Heart right ventricle (tissue), 16 donors: ENCODE data around the gene KPNA6. TPM values are rescaled to one million over a fixed set of nuclear protein-coding genes. Genes with fewer than 3 reads are reported as not detected.
A peak's percentile ranks its signal among the peaks of the same experiment; 100 is the strongest.

ENCODE experiments used
- ATAC-seq, 8 donors: fragments of 200-7000 bp; cut with Tn5 transposase; one replicate each; pipeline ENCODE4 v1.9.1; 2020; ENCODE audit warnings: mild to moderate bottlenecking in 8 of 8, moderate library complexity in 8 of 8, moderate number of reproducible peaks in 1 of 8
- DNase-seq, 2 donors: peaks; one replicate each; pipeline ENCODE4 v3.0.0-alpha.2; 2020
- H3K27ac ChIP-seq, 10 donors: fragments of 200-600 bp; sonication (generic) in 2 of 10; one replicate each; pipeline versions ENCODE4 v1.5.0 to v1.8.0; 2020 to 2022; ENCODE audit warnings: mild to moderate bottlenecking in 3 of 10
- H3K27me3 ChIP-seq, 7 donors: fragments of 200-600 bp; one replicate each; pipeline ENCODE4 v1.8.0; 2021 to 2022; ENCODE audit warnings: mild to moderate bottlenecking in 2 of 7
- H3K36me3 ChIP-seq, 9 donors: fragments of 200-600 bp; sonication (generic) in 1 of 9; one replicate each; pipeline versions ENCODE4 v1.5.0 to v1.8.0; 2020 to 2022; ENCODE audit warnings: mild to moderate bottlenecking in 2 of 9
- H3K4me1 ChIP-seq, 9 donors: fragments of 200-600 bp; sonication (generic) in 1 of 9; one replicate each; pipeline versions ENCODE4 v1.5.0 to v1.8.0; 2020 to 2022; ENCODE audit warnings: mild to moderate bottlenecking in 4 of 9
- H3K4me3 ChIP-seq, 10 donors: fragments of 200-600 bp; sonication (generic) in 2 of 10; one replicate each; pipeline versions ENCODE4 v1.5.0 to v1.8.0; 2020 to 2022; ENCODE audit warnings: mild to moderate bottlenecking in 7 of 10, moderate library complexity in 2 of 10
- H3K9me3 ChIP-seq, 11 donors: fragments of 200-600 bp in 10 of 11; sonication (generic) in 2 of 11; one replicate each; pipeline versions ENCODE4 v1.5.0 to v1.8.0; 2013 to 2022; ENCODE audit warnings: mild to moderate bottlenecking in 2 of 11, control low read depth in 1 of 11, moderate library complexity in 1 of 11
- WGBS, 2 donors: extraction: QIAGEN DNeasy Blood & Tissue Kit; methylation state at CpG; one replicate each; pipeline ENCODE4 v1.1.7; 2013; ENCODE audit warnings: inconsistent platforms in 1 of 2; 5-methylcytosine and 5-hydroxymethylcytosine counted together
- intact Hi-C, 10 donors: fragments of 100-400 bp; cut with DNase I; formaldehyde crosslinking; loops; one replicate each; pipeline versions ENCODE4 v1.11.1 to v1.14.2; 2022
- polyA plus RNA-seq, 2 donors: library from polyadenylated mRNA; stranded (reverse); fragments of 200-250 nt; gene quantifications; one replicate each; pipeline ENCODE4 v1.2.3, GENCODE V29; 2013
- total RNA-seq, 10 donors: library from RNA; stranded (reverse); fragmentation: NEBNext Ultra II Directional in 3 of 10; extraction: Animal tissue kit (Norgen Biotek cat#: 25700) in 3 of 10; gene quantifications; one replicate each; pipeline versions ENCODE4 v1.2.1 to v1.2.4, GENCODE V29; 2021 to 2023
- TF ChIP-seq, protein P1 (sequence below), 9 donors: fragments of 200-600 bp; sonication (generic) in 2 of 9; IDR thresholded peaks; one replicate each; pipeline versions ENCODE4 v1.5.0 to v1.8.0; 2021 to 2022; ENCODE audit warnings: antibody characterized with exemption in 9 of 9, mild to moderate bottlenecking in 5 of 9, moderate library complexity in 1 of 9
- donor health status: Arrhythmogenic right ventricular cardiomyopathy.
- donor health status: ischemic (EF 13 %, LVEDD 7.1; RV severe dilation, severe dysfunction).
- donor health status: healthy with polysubstance abuse.
- donor health status: DM: no; HTN: yes; CAD: no.
- donor health status: DM: no; HTN: no; CAD: no.
- donor health status: ischemic (EF 25% LVEDD 6.9; RV normal size, moderate dysfunction).
- donor health status: ischemic (EF 25% LVEDD 5.7; RV mildly dilated, moderate dysfunction).
- donor health status: healthy.
- donor health status: DM: yes; HTN: yes; CAD: no.
- donor health status: Ischemic cardiomyopathy.
- donor health status: ischemic (EF 35%, LVEDD 5.7; RV mildly dilated, moderate dysfunction).
- donor health status: nonischemic (EF 11% LVEDD 7.7; RV severe dilation, severe dysfunction).
- donor health status: DM: yes; HTN: yes; CAD: no.
- donor health status: PGD.
- donor health status: ischemic (EF 29% LVEDD 5.4; RV normal size, mild dysfunction).
- donor health status: nonischemic (EF 23%, LVEDD 6.1; RV moderate dilation, normal function).

Gene KPNA6
- total and polyA plus RNA-seq, 12 donors = 10.2 to 92.5 (median 81.7) TPM

DNA sequence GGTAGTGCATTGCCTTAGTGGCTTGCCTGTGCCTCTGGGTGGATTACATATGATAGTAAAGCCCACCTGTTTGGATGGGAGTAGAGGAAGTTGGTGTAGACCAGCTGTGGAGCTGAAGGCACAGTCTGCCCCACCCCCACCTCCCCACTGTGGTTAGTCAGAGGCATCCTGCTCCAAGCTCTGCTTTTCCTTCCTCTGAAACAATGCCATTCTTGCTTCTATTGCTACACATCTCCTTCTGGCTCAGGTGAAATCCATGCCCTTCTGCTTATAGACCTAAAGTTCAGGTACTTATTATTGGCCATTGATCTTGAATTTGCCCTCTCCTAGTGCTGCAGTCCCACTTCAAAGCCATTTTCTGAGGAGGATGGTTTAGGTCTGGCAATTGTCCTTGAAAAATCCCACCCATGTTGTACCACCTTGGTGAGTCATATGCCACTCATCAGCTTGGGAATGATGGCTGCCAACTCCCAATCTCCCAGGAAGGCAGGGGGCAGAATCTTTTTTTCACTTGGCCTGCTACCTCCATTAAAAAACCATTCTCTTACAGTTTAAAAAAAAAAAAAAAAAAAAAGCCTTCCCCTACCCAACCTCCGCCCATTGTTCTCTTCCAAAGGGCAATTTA is 64.9 kb downstream of the KPNA6 start:
- intact Hi-C loops = loop anchor here in 1 of 10 donors (10.0 kb wide), 1 partner anchor 58 kb away; no protein-coding TSS in a partner anchor
- H3K36me3 ChIP-seq = peaks cover 0 to 80% (median 41%) of the 10 kb centered on the region in 9 donors
- TF ChIP-seq, protein P1, sequence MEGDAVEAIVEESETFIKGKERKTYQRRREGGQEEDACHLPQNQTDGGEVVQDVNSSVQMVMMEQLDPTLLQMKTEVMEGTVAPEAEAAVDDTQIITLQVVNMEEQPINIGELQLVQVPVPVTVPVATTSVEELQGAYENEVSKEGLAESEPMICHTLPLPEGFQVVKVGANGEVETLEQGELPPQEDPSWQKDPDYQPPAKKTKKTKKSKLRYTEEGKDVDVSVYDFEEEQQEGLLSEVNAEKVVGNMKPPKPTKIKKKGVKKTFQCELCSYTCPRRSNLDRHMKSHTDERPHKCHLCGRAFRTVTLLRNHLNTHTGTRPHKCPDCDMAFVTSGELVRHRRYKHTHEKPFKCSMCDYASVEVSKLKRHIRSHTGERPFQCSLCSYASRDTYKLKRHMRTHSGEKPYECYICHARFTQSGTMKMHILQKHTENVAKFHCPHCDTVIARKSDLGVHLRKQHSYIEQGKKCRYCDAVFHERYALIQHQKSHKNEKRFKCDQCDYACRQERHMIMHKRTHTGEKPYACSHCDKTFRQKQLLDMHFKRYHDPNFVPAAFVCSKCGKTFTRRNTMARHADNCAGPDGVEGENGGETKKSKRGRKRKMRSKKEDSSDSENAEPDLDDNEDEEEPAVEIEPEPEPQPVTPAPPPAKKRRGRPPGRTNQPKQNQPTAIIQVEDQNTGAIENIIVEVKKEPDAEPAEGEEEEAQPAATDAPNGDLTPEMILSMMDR (IDR thresholded peaks at IDR 0.05) = no peak

DNA sequence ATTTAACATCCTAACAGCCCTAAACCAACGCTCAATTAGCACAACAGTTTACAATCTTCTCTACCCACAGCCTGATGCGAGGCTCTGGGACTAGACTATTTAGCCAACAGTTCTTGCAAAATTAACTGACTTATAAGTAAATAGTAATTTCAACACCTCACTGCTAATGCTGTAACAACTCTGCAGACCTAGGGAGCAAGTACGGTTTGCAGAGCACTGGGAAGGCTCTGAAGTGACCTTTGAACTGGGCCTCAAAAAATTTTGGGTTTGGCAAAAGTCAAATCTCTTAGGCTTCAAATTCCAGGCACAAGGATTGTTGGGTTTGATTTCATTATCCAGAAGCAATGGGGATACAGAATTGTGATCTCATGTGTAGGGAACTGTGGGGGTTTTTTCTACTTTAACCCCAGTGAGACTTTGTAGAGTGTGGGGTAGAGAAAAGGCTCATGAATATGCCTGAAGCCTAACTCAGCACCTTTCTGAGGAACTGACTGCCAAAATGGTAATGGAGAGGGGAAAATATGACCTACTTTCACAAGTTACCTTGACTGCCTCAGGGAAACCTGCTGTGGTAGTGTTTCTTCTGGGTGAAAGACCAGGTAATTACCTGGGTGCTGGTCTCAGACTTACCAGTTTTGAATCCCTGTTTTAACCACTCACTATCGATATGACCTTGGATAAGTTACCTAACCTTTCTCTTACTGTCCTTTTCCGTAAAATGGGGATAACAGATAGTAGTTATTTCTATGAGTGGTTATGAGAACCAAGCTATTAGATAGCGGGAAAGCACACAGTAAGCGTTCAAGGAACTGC is 70.7 kb downstream of the KPNA6 start:
- peak overlapping the region in 9 of 10 donors; percentile 42 to 80 (median 73) for H3K4me3 ChIP-seq
- peak overlapping the region in 9 of 10 donors; percentile 73 to 98 (median 96) for H3K27ac ChIP-seq
- peaks cover 0 to 51% (median 3%) of the 10 kb centered on the region in 9 donors for H3K36me3 ChIP-seq
- ATAC-seq = no peak
- 87 to 91% methylated on average over 7 of the region's 7 CpGs for whole genome bisulfite sequencing, 2 donors
- intact Hi-C loops = loop anchor here in 2 of 10 donors (5.0 to 10.0 kb wide), 2 partner anchors 64 to 71 kb away; partner anchors contain the start of gene KPNA6 (in 1 of the 2)
- TF ChIP-seq, protein P1 (IDR thresholded peaks at IDR 0.05) = no peak
- H3K27me3 ChIP-seq = no peaks in the 10 kb centered on the region
- DNase-seq = no peak
- peaks cover 3 to 44% (median 32%) of the 10 kb centered on the region in 9 donors for H3K4me1 ChIP-seq
- H3K9me3 ChIP-seq = no peaks in the 10 kb centered on the region

More for the DNA sequence above, 64.9 kb downstream of the KPNA6 start:
- ATAC-seq (no peak), DNase-seq (no peak)
- H3K4me1 ChIP-seq = peaks cover 0 to 8% (median 0%) of the 10 kb centered on the region in 9 donors
- no peaks in the 10 kb centered on the region for H3K27me3 ChIP-seq
- H3K4me3 ChIP-seq = no peak overlapping the region
- WGBS, 2 donors = 92 to 97% methylated on average over 1 of the region's 1 CpG
- no peaks in the 10 kb centered on the region for H3K9me3 ChIP-seq
- peak overlapping the region in 3 of 10 donors; percentile 29 to 52 (median 39) for H3K27ac ChIP-seq

DNA sequence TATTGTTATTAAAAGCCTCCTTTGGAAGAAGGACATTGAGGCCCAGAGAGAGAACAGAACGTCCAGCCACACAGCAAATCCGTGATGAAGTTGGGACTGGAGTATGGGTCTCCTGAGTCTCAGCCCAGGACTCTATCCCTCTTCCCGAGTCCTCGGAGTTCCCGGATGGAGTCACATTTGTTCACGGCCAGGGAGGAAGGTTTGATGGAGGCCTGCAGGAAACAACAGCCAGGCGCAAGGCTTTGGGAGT is 71.3 kb downstream of the KPNA6 start:
- intact Hi-C loops = loop anchor here in 2 of 10 donors (5.0 to 10.0 kb wide), 2 partner anchors 64 to 72 kb away; partner anchors contain the start of gene KPNA6 (in 1 of the 2)
- Histone ChIP-seq H3K4me3 (peak overlapping the region; percentile 4 to 80 (median 72)), H3K27ac (peak overlapping the region; percentile 59 to 98 (median 96)), H3K27me3 (no peaks in the 10 kb centered on the region), H3K4me1 (peaks cover 3 to 50% (median 32%) of the 10 kb centered on the region in 9 donors), H3K36me3 (peaks cover 0 to 51% (median 4%) of the 10 kb centered on the region in 9 donors), H3K9me3 (no peaks in the 10 kb centered on the region)
- DNase-seq (no peak), ATAC-seq (peak in 7 of 8 donors; percentile 0 to 40 (median 34))
- WGBS, 2 donors = 6 to 12% methylated on average over 7 of the region's 7 CpGs
- TF ChIP-seq, protein P1 (IDR thresholded peaks at IDR 0.05) = no peak

DNA sequence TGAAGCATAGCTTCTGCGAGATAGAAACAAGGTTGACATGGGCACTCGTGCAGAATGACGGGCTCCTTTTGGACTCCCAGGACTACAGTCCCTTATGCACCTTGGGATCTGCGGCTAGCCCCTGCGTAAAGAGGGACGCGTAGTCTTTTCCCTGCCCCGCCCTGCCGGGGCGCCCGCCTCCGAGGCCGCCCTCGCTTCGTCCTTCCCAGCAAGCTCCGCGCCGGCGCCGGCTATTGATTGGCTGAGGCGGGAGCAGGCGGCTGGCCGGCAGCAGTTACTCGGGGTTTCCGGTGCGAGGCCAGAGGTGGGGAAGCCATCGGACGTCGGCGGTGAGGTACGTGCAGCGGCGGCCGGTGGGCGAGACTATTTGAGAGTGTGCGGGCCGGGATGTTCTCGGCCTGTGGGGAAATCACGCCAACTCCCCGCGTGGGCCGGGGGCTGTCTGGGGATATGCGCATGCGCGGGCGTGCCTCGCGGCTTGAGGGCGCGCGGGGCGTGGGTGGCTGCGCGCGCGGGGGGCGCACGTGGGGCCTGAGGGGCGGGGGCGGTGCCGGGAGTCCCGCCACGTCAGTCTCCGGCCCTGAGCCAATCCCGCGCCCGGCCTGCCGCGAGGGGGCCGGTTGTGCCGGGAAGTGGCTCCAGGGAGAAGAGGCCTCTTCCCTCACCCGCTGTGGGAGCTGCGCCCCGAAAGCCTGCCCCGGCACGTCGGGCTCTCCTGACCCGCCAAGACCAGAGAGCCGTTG is 71.8 kb downstream of the KPNA6 start, which contains the start of gene TXLNA:
TSS of gene TXLNA (plus strand) at position 233 of the 743 bp plus-strand sequence. CDS start 671 bp downstream, outside the sequence.
- Histone ChIP-seq H3K27ac (peak within 1 kb of the TSS; percentile 59 to 98 (median 96)), H3K4me3 (peak within 1 kb of the TSS; percentile 42 to 80 (median 75)), H3K36me3 (peaks cover 0 to 51% (median 9%) of the 10 kb centered on the region in 9 donors), H3K4me1 (peaks cover 3 to 55% (median 33%) of the 10 kb centered on the region in 9 donors), H3K9me3 (no peaks in the 10 kb centered on the region), H3K27me3 (no peaks in the 10 kb centered on the region)
- 0 to 1% methylated on average over 79 of the region's 79 CpGs for WGBS, 2 donors
- peak; percentile 94 to 97 (median 96) for ATAC-seq
- peak; percentile 94 to 96 for DNase-seq
- intact Hi-C loops = loop anchor here in 3 of 10 donors (2.0 to 10.0 kb wide), 3 partner anchors 33 to 72 kb away; partner anchors contain the start of gene KPNA6 (in 1 of the 3)
- TF ChIP-seq, protein P1 (IDR thresholded peaks at IDR 0.05) = peak in 4 of 9 donors; percentile 18 to 44 (median 34)
